Stimulated activated CD8-positive, alpha-beta memory T cell treated with anti-CD3 and anti-CD28 coated beads, Interleukin-12 subunit alpha, Interleukin-12 subunit beta, amount 100 ng/mL, for 24 hours (primary cell): ENCODE measurements around the gene FMNL1.

ENCODE experiments used
- DNase-seq: peaks from one replicate; pipeline ENCODE4 v3.0.0-alpha.2; 2020; ENCODE audit errors: extremely low read depth

FMNL1 gene

DNA sequence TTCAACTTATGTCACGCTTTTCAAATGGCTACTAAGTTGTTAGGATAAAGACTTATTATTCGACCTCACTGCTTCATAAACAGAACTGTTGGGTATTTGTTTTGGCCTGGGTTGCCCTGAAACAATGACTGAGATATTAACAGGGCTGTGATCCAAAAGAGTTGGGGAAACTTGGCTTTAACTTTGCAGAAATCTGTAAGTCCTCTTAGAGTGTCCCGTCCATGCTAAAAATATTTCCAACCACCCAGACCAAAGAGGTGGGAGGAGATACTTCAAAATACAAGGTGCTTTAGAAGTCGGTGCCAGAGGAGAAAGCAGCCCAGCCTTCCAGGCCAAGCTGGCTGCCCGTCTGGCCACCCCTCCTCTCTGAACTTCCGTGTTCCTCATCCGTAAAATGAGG lies 56.3 kb downstream of the FMNL1 start:
- no peak for DNase-seq

DNA sequence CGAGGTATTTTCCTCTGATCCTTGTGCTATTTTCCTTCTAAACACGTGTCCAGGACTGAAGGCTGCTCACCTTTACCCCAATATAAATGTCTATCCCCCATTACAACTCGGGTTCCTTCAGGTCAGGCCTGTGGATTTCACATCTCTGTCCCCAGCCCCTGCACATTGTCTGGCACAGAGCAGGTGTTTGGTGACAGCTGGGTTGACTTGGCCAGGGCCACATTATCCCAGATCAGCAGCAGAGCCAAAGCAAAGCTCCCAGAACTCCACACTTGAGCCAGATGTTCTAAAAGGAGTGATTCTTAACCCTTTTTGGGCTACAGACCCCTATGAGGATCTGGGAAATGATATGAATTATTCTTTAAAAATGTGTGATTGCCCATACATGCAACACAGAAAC lies 58.2 kb downstream of the FMNL1 start:
- no peak for DNase-seq

- DNase-seq, result no peak
Measured at GRCh38 chr17:45282683-45283644, 61.3 kb downstream of the FMNL1 start.

GRCh38 chr17:45283711-45284110 lies 62.0 kb downstream of the FMNL1 start:
- DNase-seq, result no peak

DNA sequence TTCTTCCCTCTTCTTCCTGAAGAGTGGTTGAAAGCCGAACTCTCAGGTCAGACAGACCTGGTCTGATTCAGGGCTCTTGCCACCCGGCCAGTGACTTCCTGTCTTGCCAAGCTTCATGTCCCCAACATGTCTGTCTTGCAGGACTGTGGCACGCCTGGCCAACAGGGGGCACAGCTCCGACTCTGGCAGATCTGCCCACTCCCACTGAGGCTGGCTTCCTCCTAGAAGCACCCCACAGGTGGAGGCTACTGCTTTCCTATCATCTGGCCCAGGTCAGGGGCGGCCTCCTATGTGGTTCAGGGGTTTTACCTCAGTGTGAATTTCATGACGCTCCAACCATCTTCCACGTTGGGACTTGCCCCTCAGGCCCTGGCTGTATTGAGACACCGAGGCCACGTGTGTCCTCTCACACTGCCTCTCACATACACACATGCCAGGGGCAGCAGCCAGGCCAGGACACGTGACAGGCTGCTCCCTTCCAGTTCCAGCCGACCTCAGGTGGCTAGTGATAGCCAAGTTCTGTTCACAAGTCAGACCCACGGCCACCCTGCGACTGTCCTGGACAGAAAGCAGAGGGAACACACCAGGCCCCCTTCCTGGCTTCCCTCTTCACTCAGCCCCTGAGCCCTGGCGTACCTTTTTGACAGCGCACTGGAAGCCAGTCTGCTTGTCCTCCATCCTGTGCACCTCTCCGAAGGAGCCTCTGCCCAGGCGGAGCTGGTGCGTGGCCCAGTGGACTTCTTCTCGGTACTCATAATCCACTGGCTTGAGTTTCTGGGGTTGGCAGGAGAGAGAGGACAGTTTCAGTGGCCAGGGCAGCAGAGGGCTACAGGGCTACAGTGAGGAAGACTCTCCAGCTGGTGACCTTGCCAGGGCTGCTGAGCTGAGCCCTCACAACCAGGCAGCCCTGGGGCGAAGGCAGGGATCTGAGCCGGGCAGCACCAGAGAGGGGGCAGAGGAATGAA lies 62.8 kb downstream of the FMNL1 start:
- DNase-seq, result no peak

DNA sequence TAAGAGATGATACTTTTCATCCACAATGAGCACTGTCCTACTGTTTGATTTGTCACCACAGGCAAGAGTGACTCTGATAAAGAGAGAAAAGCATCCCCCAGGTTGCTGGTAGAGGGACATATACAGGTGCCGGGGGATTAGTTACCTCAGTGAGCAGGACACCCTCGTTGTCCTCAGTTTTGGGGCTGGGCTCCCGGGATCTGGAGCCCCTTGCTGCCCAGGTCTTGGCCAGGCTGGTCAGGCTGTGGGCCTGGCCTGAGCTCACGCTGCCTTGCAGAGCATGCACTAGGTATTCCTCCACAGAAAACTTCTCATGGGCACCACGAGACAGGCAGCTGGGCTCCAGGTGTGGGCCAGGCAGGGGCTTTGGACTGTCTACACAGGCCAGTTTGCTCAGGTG lies 64.6 kb downstream of the FMNL1 start:
- DNase-seq, result no peak

GRCh38 chr17:45287526-45288500 lies 66.1 kb downstream of the FMNL1 start:
- DNase-seq, result no peak

- no peak for DNase-seq
Measured at GRCh38 chr17:45288825-45289224, 67.1 kb downstream of the FMNL1 start.

GRCh38 chr17:45289301-45290268 lies 67.9 kb downstream of the FMNL1 start:
- DNase-seq, result no peak

- no peak for DNase-seq
Measured at GRCh38 chr17:45290269-45290765, 68.6 kb downstream of the FMNL1 start.

GRCh38 chr17:45291171-45291805 lies 69.6 kb downstream of the FMNL1 start:
- DNase-seq, result no peak

GRCh38 chr17:45292696-45293412 lies 71.2 kb downstream of the FMNL1 start:
- no peak for DNase-seq

DNA sequence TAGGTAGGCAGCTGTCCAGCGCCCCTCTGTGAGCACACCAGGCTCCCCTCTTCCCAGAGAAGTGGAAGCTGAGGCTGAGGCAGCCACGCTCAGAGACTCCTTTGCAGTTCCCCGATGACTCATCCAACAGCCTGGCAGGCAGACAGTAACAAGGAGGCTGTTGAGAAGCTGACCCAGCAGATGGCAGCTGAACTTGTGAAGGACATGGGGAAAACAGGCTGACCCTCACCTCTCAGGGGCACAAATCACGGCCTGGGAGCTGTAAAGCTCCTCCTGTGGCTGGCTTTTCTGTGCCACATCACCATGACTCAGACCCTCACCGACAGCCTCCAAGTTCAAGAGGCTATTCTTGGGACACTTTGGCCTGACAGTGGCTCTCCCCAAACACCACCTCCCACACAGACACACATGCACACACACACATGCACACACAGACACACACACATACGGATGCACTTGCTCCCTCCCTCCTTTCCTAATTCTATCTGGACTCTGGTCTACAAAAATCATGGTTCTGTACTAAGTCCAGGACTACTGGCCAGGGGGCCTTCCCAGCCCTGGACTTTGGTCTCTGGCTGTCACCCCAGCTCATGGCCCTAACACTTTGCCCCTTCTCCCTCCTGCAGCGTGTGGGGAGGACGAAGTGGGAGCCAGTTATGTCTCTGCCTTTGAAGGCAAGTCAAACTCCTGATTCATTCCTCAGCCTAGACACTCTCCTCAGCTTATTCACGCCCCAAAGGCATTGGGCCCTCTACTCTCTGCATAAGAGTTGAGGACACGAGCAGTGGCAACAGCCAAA lies 71.9 kb downstream of the FMNL1 start:
- no peak for DNase-seq

DNA sequence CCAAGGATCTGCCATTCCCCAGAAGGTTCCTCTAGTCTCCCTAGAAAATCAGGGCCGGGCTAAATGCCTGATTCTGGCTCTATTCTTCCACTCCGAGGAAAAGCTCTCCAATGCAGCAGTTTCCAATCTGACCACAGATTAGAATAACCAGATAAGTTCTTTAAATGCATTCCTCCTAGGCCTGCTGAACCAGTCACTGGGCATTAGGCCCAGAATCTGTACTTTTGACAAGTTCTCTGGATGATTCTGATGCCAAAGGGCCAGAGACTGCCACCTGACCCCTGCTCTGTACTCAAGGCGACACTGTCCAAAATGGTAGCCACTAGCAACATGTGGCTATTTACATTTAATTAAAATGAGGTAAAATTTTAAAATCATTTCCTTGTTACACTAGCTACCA lies 72.8 kb downstream of the FMNL1 start:
- DNase-seq, result no peak

- DNase-seq, result no peak
Measured at GRCh38 chr17:45296003-45296832, 74.5 kb downstream of the FMNL1 start.

DNA sequence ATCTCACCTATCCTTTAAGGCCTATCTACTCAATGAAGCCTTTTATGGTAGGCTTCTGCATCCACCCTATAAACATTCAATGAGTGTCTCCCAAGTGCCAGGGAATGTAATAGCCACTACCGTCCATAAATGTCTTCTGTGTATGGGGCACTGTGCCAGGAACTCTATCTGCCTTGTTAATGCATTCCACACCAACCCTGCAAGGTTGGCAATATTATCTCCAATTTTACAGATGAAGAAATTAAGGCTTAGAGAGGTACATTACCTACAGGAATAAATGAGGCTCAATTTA lies 75.1 kb downstream of the FMNL1 start:
- DNase-seq, result no peak
